ENCODE results near the gene MGAT3.

DNA sequence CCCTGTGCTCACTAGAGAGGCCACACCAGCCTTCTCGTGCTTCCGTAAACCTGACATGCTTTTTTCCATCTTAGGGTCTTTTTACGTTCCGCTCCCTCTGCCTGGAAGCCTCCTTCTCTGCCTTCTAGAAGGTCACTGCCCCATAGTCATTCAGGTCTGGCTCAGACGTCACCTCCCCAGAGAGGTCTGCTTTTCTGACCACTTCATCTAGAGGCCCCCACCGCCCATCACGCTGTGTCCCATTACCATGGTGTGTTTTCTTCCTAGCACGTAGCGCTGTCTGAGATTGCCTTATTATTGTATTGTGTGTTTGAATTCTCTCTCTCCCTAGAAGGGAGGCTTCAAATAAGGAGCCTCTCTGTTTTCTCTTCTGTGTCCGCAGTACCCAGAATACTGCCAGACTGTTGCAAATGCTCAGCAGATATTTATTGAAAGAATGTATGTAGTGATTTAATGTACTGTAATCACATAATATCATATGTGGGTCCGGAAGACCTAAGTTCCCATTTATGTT, 47.2 kb upstream of the MGAT3 start:
- TF ChIP-seq, protein P1, sequence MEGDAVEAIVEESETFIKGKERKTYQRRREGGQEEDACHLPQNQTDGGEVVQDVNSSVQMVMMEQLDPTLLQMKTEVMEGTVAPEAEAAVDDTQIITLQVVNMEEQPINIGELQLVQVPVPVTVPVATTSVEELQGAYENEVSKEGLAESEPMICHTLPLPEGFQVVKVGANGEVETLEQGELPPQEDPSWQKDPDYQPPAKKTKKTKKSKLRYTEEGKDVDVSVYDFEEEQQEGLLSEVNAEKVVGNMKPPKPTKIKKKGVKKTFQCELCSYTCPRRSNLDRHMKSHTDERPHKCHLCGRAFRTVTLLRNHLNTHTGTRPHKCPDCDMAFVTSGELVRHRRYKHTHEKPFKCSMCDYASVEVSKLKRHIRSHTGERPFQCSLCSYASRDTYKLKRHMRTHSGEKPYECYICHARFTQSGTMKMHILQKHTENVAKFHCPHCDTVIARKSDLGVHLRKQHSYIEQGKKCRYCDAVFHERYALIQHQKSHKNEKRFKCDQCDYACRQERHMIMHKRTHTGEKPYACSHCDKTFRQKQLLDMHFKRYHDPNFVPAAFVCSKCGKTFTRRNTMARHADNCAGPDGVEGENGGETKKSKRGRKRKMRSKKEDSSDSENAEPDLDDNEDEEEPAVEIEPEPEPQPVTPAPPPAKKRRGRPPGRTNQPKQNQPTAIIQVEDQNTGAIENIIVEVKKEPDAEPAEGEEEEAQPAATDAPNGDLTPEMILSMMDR (conservative IDR thresholded peaks at IDR 0.05; ENCODE audit: low read length), result no peak
- no peak for TF ChIP-seq EZH2phosphoT487 (IDR thresholded peaks at IDR 0.05; ENCODE audit: borderline replicate concordance, low read depth, low read length)

All from OCI-LY7 (cell line).